Subcutaneous adipose tissue (tissue), 4 donors: Measurements from ENCODE around the gene CDK5R1. TPM values are rescaled to one million over a fixed set of nuclear protein-coding genes. Genes with fewer than 3 reads are reported as not detected.

ENCODE experiments used
- small RNA-seq: library from RNA; depleted of rRNA; stranded (forward); fragments of <200 nt; gene quantifications from one replicate; pipeline ENCODE3, GENCODE V24; 2016
- total RNA-seq, 4 donors: library from RNA; depleted of rRNA; stranded (reverse); fragments of >200 nt; gene quantifications; one replicate each; pipeline ENCODE4 v1.1.0, GENCODE V29; 2016
- TF ChIP-seq, protein P1 (sequence below): fragments of 450-650 bp; IDR thresholded peaks from one replicate; pipeline ENCODE4 v1.5.1; 2016; ENCODE audit warnings: low read depth, mild to moderate bottlenecking, control low read depth, antibody characterized with exemption, moderate library complexity

CDK5R1 gene
- total RNA-seq, 4 donors from 2014 or later, result 0.33 to 3.1 (median 0.41) TPM

DNA sequence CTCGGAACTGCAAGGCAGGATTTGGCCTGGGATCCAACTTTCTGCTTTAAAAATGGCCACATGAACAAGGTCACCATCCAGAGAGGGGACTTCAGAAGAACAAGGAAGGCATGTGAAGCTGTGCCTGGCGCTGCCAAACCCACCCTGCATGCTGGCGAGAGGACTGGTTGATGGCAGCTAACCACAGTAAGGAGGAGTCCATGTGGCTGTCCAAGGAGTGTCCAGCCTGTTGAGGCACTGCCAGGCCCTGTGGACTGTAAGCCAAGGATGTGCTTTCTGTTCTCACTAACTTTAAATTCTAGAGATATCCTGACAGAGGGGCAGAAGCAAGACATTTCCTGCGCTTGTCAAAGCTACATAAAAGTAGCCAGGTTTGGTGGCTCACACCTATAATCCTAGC, 40.4 kb downstream of the CDK5R1 start:
- TF ChIP-seq, protein P1, sequence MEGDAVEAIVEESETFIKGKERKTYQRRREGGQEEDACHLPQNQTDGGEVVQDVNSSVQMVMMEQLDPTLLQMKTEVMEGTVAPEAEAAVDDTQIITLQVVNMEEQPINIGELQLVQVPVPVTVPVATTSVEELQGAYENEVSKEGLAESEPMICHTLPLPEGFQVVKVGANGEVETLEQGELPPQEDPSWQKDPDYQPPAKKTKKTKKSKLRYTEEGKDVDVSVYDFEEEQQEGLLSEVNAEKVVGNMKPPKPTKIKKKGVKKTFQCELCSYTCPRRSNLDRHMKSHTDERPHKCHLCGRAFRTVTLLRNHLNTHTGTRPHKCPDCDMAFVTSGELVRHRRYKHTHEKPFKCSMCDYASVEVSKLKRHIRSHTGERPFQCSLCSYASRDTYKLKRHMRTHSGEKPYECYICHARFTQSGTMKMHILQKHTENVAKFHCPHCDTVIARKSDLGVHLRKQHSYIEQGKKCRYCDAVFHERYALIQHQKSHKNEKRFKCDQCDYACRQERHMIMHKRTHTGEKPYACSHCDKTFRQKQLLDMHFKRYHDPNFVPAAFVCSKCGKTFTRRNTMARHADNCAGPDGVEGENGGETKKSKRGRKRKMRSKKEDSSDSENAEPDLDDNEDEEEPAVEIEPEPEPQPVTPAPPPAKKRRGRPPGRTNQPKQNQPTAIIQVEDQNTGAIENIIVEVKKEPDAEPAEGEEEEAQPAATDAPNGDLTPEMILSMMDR, result no peak

DNA sequence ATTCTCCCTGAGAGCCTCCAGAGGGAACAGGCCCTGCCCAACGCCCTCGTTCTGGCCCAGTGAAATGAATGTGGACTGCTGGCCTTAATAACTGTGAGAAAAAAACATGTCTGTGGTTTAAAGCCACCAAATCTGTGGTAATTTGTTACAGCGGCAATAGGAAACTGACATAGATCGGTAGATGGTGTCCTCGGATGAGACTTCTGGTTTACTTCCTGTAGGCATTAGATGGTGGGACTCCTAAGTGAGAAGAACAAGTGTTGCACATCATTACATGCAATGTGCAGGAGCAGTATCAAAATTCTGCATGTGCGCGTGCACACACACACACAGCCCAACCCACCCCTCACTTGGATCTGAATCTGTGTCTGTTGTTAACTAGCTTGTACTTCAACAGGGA, 42.0 kb downstream of the CDK5R1 start:
- TF ChIP-seq, protein P1, result no peak

DNA sequence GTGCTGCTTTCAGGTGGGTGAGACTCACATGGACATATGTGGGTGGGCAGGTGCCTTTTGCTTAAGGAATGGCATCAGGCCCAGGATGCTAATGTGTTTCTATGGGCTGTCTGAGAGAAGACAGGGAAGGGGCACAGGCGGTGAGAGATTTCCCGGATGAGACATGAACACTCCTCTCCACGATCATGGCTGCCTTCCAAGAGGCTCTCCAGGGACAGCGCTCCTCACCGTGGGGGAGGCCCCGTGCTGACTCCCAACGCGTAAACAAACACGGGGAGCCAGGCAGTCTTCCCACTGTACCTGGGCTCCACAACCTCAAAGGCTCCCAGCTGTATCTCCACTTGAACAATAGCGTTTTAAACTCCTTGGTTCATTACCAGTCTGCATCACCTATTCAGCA, 42.8 kb downstream of the CDK5R1 start:
- TF ChIP-seq, protein P1, result no peak

DNA sequence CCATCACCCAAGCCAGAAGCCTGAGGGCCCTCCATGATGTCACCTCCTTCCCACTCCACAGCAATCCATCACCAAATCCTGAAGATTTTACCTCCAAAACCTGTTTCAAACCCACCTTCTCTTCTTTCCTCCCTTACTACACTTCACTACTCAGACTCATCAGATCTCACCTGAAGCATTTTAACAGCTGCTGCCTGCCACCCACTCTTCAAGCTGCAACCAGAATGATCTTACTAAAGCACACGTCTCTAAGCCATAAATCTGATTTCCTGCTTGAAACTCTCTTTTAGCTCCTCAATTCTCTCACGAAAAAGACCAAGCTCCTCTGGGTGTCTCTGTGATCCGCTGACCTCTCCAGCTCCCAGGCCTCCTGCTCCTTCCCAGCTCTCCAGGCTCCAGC, 46.5 kb downstream of the CDK5R1 start:
- TF ChIP-seq, protein P1, result no peak

DNA sequence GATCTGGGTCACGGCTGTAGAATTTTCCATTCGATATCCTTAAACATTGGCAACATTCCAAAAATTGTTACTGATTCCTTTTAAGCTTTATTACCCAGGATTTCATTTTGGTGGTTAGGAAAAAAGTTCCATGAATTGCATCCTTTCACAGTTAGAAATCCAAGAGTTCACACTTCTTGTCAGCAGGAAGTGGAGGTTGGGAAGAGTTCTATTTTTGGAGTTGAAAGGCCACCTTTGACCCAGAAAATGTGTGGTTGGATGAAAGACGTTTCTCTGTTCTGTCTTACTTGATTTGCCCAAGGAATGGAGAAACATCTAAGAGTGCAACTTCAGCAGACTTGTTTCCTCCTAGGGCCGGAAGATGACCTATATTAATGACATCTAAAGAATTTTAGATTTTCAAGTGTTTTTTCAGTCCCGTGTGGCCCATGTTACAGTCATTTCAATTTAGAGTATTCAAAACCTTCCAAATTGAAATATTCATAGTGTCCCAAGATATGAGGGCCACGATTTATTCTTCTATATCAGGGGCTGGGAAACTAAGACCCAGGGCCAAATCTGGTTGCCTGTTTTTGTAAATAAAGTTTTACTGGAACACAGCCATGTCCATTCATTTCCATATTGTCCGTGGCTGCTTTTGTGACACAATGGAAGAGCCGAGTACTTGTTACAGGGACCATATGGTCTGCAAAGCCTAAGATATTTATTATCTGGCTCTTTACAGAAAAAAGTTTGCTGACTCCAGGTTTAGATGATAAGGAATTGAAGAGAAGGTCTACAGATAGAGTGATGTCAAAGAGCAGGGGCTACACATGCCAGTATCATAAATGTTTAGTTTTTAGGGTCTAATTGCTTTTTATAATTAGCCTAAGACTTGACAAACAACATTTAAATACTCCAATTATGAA, 50.2 kb downstream of the CDK5R1 start:
- TF ChIP-seq, protein P1, result no peak

Small RNA genes within 50 kb of the gene (small RNA-seq; reads per million reads assigned to genes)
- 0.49 reads per million for gene RF00019

Other genes starting within 250 kb of the CDK5R1 start
- under 1 TPM in 3 of 4 donors, not detected in 1; 0.22 to 0.34 (median 0.33) TPM for gene RHBDL3, start 221.2 kb upstream of the CDK5R1 start, total RNA-seq
- 1 to 10 TPM; 3.1 to 8.5 (median 7.5) TPM for gene C17orf75, start 144.8 kb upstream of the CDK5R1 start, total RNA-seq
- gene ZNF207, start 136.8 kb upstream of the CDK5R1 start, total RNA-seq, result 100 to 1,000 TPM; 131 to 197 (median 147) TPM
- gene PSMD11, start 42.5 kb upstream of the CDK5R1 start, total RNA-seq, result 10 to 100 TPM; 43.3 to 81.0 (median 57.3) TPM